ENCODE measurements around the gene MUC5AC. TPM values are rescaled to one million over a fixed set of nuclear protein-coding genes. Genes with fewer than 3 reads are reported as not detected.

The MUC5AC gene
- total RNA-seq, 2 donors from 2014 or later = not detected

GRCh38 chr11:1126935-1127663, 30.7 kb upstream of the MUC5AC start:
- H3K36me3 ChIP-seq (ENCODE audit: control insufficient read depth, insufficient read depth, low read length) = no peaks in the 10 kb centered on the region
- no peak for TF ChIP-seq CTCF (conservative IDR thresholded peaks at IDR 0.05)
- H3K4me3 ChIP-seq (ENCODE audit: low read length) = no peak overlapping the region
- no peaks in the 10 kb centered on the region for H3K4me1 Mint-ChIP-seq
- DNase-seq = peak; percentile 33
- no peaks in the 10 kb centered on the region for H3K9me3 Mint-ChIP-seq
- 93 to 95% methylated on average over 24 to 30 of the region's 30 CpGs for whole genome bisulfite sequencing, 2 experiments (ENCODE audit: insufficient coverage in 1 of 2, insufficient read length in 1 of 2)
- H3K9me3 ChIP-seq (ENCODE audit: control insufficient read depth, low read length) = no peaks in the 10 kb centered on the region
- peaks cover 7% of the 10 kb centered on the region for H3K27me3 ChIP-seq (ENCODE audit: control insufficient read depth, insufficient read depth, low read length, poor library complexity, severe bottlenecking)
- peaks cover 5% of the 10 kb centered on the region for H3K27me3 Mint-ChIP-seq (ENCODE audit: insufficient read depth)
- H3K27ac Mint-ChIP-seq = no peak overlapping the region
- no peak overlapping the region for H3K27ac ChIP-seq (ENCODE audit: low read depth, low read length)
- no peaks in the 10 kb centered on the region for H3K4me1 ChIP-seq (ENCODE audit: control insufficient read depth, insufficient read depth, low read length)
- no peaks in the 10 kb centered on the region for H3K36me3 Mint-ChIP-seq (ENCODE audit: low read depth)
- H3K4me3 Mint-ChIP-seq = no peak overlapping the region
- H3K9ac ChIP-seq (ENCODE audit: extremely low read depth, low read length, poor library complexity, severe bottlenecking) = no peak overlapping the region

- no peaks in the 10 kb centered on the region for H3K9me3 Mint-ChIP-seq
- no peaks in the 10 kb centered on the region for H3K9me3 ChIP-seq (ENCODE audit: control insufficient read depth, low read length)
- peaks cover 7% of the 10 kb centered on the region for H3K27me3 ChIP-seq (ENCODE audit: control insufficient read depth, insufficient read depth, low read length, poor library complexity, severe bottlenecking)
- TF ChIP-seq CTCF (conservative IDR thresholded peaks at IDR 0.05) = no peak
- no peak overlapping the region for H3K9ac ChIP-seq (ENCODE audit: extremely low read depth, low read length, poor library complexity, severe bottlenecking)
- WGBS, 2 experiments (ENCODE audit: insufficient coverage in 1 of 2, insufficient read length in 1 of 2) = 92 to 93% methylated on average over 13 to 14 of the region's 14 CpGs
- DNase-seq = peak; percentile 33
- H3K27ac ChIP-seq (ENCODE audit: low read depth, low read length) = no peak overlapping the region
- no peaks in the 10 kb centered on the region for H3K36me3 ChIP-seq (ENCODE audit: control insufficient read depth, insufficient read depth, low read length)
- H3K27me3 Mint-ChIP-seq (ENCODE audit: insufficient read depth) = peaks cover 5% of the 10 kb centered on the region
- no peaks in the 10 kb centered on the region for H3K4me1 ChIP-seq (ENCODE audit: control insufficient read depth, insufficient read depth, low read length)
- no peaks in the 10 kb centered on the region for H3K36me3 Mint-ChIP-seq (ENCODE audit: low read depth)
- no peak overlapping the region for H3K4me3 ChIP-seq (ENCODE audit: low read length)
- H3K4me3 Mint-ChIP-seq = no peak overlapping the region
- H3K4me1 Mint-ChIP-seq = no peaks in the 10 kb centered on the region
- H3K27ac Mint-ChIP-seq = peak overlapping the region; percentile 48
Observed at GRCh38 chr11:1127664-1128162, 30.0 kb upstream of the MUC5AC start.

- Mint-ChIP-seq H3K9me3 (no peaks in the 10 kb centered on the region), H3K4me3 (no peak overlapping the region), H3K4me1 (no peaks in the 10 kb centered on the region), H3K27ac (no peak overlapping the region), H3K27me3 (ENCODE audit: insufficient read depth) (peaks cover 7% of the 10 kb centered on the region), H3K36me3 (ENCODE audit: low read depth) (no peaks in the 10 kb centered on the region)
- H3K36me3 ChIP-seq (ENCODE audit: control insufficient read depth, insufficient read depth, low read length) = no peaks in the 10 kb centered on the region
- no peaks in the 10 kb centered on the region for H3K9me3 ChIP-seq (ENCODE audit: control insufficient read depth, low read length)
- no peak for TF ChIP-seq CTCF (conservative IDR thresholded peaks at IDR 0.05)
- no peaks in the 10 kb centered on the region for H3K4me1 ChIP-seq (ENCODE audit: control insufficient read depth, insufficient read depth, low read length)
- H3K27ac ChIP-seq (ENCODE audit: low read depth, low read length) = no peak overlapping the region
- H3K4me3 ChIP-seq (ENCODE audit: low read length) = no peak overlapping the region
- peaks cover 7% of the 10 kb centered on the region for H3K27me3 ChIP-seq (ENCODE audit: control insufficient read depth, insufficient read depth, low read length, poor library complexity, severe bottlenecking)
- peak; percentile 36 for DNase-seq
- H3K9ac ChIP-seq (ENCODE audit: extremely low read depth, low read length, poor library complexity, severe bottlenecking) = no peak overlapping the region
- WGBS, 2 experiments (ENCODE audit: insufficient coverage in 1 of 2, insufficient read length in 1 of 2) = 93 to 95% methylated on average over 13 to 33 of the region's 33 CpGs
Observed at GRCh38 chr11:1128311-1129142, 29.2 kb upstream of the MUC5AC start.
